Measurements from ENCODE around the gene CYP27B1.
"Not testable (repeated sequence)": the region's sequence is repeated elsewhere in the genome, so short reads cannot be mapped to it uniquely, and the experiment has no call there.

Gene CYP27B1

GRCh38 chr12:57722716-57723629, 43.9 kb downstream of the CYP27B1 start:
- no peak for DNase-seq (ENCODE audit: low spot score)

GRCh38 chr12:57721846-57722608, 44.9 kb downstream of the CYP27B1 start:
- not testable (repeated sequence) for DNase-seq (ENCODE audit: low spot score)

- no peak for DNase-seq (ENCODE audit: low spot score)
Measured at GRCh38 chr12:57720606-57721595, 46.0 kb downstream of the CYP27B1 start.

GRCh38 chr12:57719777-57720605, 46.9 kb downstream of the CYP27B1 start:
- DNase-seq (ENCODE audit: low spot score), result no peak

- no peak for DNase-seq (ENCODE audit: low spot score)
Measured at GRCh38 chr12:57718641-57719528, 48.0 kb downstream of the CYP27B1 start.

GRCh38 chr12:57717846-57718640, 48.8 kb downstream of the CYP27B1 start:
- DNase-seq (ENCODE audit: low spot score), result no peak

GRCh38 chr12:57717131-57717530, 49.7 kb downstream of the CYP27B1 start:
- DNase-seq (ENCODE audit: low spot score), result no peak

GRCh38 chr12:57716305-57716704, 50.6 kb downstream of the CYP27B1 start:
- no peak for DNase-seq (ENCODE audit: low spot score)

- no peak for DNase-seq (ENCODE audit: low spot score)
Measured at GRCh38 chr12:57715786-57716185, 51.1 kb downstream of the CYP27B1 start.

- DNase-seq (ENCODE audit: low spot score), result not testable (repeated sequence)
Measured at GRCh38 chr12:57715036-57715748, 51.7 kb downstream of the CYP27B1 start.

- DNase-seq (ENCODE audit: low spot score), result no peak
Measured at GRCh38 chr12:57713209-57713608, 53.7 kb downstream of the CYP27B1 start.

- DNase-seq (ENCODE audit: low spot score), result no peak
Measured at GRCh38 chr12:57712701-57713100, 54.2 kb downstream of the CYP27B1 start.

All from LoVo (cell line).